ENCODE results near the gene KRTAP5-1.
"Not testable (repeated sequence)": the region's sequence is repeated elsewhere in the genome, so short reads cannot be mapped to it uniquely, and the experiment has no call there.

Gene KRTAP5-1

GRCh38 chr11:1600626-1601025, 15.5 kb upstream of the KRTAP5-1 start:
- DNase-seq = no peak

DNA sequence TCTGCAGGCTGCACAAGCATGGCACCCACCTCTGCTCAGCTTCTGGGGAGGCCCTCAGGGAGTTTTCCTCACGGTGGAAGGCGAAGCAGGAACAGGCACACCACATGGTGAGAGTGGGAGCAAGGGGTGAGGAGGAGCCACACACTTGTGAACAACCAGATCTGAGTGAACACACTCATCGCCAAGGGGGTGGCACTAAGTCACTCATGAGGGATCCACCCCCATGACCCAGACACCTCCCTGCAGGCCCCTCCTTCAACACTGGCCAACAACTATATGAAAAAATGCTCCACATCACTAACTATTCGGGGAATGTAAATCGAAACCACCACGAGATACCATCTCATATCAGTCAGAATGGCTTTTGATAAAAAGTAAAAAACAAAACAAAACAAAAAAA, 13.7 kb upstream of the KRTAP5-1 start:
- DNase-seq = no peak

- DNase-seq = not testable (repeated sequence)
Observed at GRCh38 chr11:1598406-1598805, 13.3 kb upstream of the KRTAP5-1 start.

DNA sequence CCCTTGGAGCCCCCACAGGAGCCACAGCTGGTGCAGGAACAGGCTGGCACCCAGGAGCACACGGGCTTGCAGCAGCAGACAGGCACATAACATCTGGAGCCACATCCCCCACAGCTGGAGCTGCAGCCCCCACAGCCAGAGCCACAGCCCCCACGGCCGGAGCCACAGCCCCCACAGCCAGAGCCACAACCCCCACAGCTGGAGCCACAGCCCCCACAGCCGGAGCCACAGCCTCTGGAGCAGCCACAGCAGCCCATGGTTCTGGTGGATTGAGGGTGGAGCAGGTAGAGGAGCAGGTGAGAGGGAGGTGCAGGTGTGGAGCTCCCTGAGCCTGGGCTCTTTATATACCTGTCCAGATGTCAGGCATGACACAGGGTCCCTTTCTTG, 12.9 kb upstream of the KRTAP5-1 start, which contains the start of gene KRTAP5-2:
Gene KRTAP5-2 (minus strand): TSS at position 301 of the 387 bp plus-strand sequence. CDS start 44 bp downstream, at position 257.
- DNase-seq = no peak

- DNase-seq = no peak
Observed at GRCh38 chr11:1597331-1597993, 12.4 kb upstream of the KRTAP5-1 start.

DNA sequence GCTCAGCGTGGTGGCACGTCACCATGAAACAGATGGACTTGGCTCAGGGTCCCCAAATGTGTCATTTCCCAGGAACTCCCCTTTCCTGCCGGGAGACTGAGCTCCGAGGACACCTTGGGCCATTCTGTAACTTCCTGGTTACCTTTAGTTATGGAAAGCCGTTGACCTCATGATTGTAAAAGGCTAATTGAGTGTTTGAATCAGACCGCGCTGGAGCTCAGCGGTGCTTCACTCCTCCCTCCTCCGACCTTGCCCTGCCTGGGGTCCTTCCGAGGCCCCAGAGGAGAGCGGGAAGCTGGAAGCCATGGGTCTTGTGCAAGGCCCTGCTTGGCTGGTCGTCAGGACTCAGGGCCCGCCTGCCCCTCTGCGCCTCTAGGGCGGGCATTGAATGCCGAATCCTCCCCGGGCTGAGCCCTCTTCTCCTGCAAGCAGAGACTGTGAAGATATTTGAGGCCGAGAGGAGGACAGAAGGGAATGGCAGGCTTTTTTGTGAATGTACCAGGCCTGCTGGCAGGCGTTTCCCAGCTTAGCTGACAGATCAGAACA, 11.6 kb upstream of the KRTAP5-1 start:
- DNase-seq = not testable (repeated sequence)

- not testable (repeated sequence) for DNase-seq
Observed at GRCh38 chr11:1595994-1596575, 11.0 kb upstream of the KRTAP5-1 start.

DNA sequence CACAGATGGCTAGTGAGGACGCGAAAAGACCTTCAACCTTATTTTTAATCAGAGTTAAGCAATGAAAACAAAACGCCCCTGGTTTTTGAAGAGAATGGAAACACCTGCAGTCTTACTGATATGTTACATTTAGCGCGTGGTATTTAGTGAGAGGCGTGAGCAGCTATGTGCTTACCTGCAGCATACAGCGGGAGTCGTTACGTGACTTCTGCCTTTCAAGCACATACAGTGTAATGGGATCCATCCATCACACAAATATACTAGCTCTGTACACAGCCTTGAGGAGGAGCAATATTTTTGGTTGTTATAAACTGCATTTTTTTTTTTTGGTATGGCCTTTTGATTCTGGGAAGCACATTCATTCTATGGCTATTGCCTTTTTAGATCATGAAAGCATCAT, 7.5 kb upstream of the KRTAP5-1 start:
- no peak for DNase-seq

DNA sequence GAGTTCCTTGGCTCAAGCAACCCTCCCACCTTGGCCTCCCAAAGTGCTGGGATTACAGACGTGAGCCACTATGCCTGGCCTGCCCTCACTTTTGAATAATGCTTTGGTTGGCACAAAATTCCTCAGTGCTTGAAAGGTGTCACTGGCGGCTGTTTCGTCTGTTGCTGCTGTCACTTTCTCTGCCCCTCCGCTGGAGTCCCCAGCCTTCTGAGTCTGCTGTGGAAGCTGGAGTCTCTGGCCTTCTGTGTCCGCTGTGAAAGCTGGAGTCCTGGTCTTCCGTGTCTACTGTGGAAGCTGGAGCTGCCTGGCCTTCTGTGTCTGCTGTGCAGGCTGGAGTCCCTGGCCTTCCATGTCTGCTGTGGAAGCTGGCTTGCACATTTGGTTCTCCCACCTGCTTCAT, 4.9 kb upstream of the KRTAP5-1 start:
- DNase-seq = no peak

- DNase-seq = not testable (repeated sequence)
Observed at GRCh38 chr11:1589191-1589963, 4.3 kb upstream of the KRTAP5-1 start.

DNA sequence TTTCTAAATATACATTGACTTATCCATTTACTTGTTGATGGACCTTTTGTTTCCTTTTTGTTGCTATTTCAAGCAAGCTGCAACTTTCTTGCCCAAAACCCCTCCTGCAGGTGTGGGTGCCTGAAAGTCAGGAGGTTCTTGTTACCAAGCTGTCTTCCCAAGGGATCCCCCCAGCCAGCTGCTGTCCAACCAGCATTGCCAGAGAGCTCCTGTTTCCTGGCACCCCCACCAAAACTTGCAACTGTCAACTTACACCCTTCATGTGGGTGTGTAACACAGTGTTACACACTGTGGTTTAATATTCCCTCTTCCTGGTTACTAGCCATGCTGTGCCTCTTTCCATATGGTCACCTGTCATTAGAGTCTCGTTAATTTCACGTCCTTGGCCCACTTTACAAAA, 1.6 kb upstream of the KRTAP5-1 start:
- DNase-seq = no peak

DNA sequence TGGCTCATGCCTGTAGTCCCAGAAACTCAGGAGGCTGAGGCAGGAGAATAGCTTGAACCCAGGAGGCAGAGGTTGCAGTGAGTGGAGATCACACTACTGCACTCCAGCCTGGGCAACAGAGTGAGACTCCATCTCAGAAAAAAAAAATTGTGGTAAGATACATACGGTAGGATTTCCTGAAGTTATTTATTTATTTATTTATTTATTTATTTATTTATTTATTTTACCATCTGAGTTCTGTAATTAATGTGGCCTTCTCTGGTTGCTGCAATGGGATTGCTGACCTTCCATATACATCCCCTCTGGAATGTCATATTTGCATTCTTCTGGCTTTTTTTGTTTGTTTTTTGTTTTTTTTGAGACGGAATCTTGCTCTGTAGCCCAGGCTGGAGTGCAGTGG, 2.2 kb downstream of the KRTAP5-1 start:
- DNase-seq = not testable (repeated sequence)

- DNase-seq = no peak
Observed at GRCh38 chr11:1581976-1582375, 3.1 kb downstream of the KRTAP5-1 start.

DNA sequence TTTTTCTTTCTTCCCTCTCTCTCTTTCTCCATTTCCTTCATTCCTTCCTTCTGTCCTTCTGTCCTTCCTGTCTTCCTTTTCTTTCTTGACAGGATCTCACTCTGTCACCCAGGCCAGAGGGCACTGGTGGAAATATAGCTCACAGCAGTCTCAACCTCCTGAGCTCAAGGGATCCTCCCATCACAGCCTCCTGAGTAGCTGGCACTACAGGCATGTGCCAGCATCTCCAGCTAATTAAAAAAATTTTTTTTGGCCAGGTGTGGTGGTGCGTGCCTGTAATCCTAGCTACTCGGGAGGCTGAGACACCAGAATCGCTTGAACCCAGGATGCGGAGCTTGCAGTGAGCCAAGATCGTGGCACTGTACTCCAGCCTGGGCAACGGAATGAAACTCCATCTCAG, 8.3 kb downstream of the KRTAP5-1 start:
- DNase-seq = no peak

- DNase-seq = not testable (repeated sequence)
Observed at GRCh38 chr11:1575756-1576155, 9.3 kb downstream of the KRTAP5-1 start.

DNA sequence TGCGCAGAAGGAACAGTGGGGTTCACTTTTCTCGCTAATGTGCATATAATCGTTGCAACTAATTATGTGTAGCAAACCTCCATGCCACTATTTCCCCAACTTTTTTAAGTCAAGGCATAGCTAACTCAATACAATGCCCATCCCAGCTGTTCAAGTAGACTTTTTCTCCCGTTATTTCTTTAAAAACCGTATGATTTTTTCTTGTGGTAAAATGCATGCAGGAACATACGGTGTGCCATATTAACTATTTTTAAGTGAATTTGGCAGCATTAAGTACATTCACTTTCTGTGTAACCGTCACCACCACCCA, 10.2 kb downstream of the KRTAP5-1 start:
- no peak for DNase-seq

GRCh38 chr11:1574238-1574932, 10.7 kb downstream of the KRTAP5-1 start:
- DNase-seq = peak; percentile 41

DNA sequence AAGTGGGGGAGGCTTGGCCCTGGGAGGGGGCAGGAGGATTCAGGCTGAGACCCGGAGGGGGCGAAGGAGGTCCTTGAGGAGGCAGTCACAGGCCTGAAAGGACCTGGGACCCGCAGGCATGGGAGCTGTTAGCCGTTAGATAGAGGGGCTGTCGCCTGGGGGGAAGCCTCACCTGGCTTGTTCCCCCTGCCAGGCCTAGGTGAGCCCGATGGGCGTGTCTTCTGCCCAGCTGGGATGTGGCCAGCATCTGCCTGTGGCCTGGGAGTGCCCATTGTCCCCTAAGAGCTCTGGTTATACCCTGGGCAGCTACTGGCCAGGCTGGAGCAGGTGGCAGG, 11.2 kb downstream of the KRTAP5-1 start:
- no peak for DNase-seq

DNA sequence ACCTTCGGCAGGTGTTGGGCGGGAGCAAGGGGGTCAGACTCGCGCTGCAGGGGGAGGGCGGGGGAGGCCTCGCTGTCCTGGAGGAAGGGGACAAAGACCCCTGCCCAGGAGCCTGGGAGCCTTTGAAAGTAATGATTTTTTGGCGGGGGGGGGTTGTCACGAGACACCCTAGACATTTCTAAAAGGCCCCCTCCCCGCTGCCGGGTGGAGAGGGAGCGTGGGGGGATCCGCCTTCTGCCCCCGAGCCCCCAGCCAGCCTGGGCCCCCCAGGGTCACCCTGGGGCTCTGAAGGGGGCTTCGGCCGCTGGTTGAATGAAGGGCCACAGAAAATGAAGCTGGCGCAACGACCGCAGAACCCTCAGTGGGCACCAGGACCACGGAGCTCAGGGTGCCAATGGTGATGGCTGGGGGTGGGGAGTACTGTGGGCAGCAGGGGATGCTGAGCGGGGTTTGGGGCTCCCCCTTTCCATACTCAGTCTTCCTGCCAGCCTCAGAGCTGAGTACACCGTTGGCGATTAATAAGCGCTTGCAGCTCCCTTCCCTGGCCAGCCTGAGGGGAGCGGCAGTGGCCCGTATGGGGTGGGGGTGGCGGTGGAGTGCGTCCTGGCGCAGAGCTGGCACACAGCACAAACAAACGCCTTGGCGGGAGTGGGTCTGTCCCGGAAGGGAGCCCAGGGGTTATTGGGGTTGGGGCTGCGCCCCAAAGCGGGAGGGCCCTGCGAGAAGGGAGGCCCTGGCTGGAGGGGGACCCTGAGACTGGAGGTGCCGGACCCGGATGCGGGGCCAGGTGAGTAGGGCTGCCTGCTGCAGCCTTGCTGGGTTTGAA, 11.8 kb downstream of the KRTAP5-1 start:
- no peak for DNase-seq

DNA sequence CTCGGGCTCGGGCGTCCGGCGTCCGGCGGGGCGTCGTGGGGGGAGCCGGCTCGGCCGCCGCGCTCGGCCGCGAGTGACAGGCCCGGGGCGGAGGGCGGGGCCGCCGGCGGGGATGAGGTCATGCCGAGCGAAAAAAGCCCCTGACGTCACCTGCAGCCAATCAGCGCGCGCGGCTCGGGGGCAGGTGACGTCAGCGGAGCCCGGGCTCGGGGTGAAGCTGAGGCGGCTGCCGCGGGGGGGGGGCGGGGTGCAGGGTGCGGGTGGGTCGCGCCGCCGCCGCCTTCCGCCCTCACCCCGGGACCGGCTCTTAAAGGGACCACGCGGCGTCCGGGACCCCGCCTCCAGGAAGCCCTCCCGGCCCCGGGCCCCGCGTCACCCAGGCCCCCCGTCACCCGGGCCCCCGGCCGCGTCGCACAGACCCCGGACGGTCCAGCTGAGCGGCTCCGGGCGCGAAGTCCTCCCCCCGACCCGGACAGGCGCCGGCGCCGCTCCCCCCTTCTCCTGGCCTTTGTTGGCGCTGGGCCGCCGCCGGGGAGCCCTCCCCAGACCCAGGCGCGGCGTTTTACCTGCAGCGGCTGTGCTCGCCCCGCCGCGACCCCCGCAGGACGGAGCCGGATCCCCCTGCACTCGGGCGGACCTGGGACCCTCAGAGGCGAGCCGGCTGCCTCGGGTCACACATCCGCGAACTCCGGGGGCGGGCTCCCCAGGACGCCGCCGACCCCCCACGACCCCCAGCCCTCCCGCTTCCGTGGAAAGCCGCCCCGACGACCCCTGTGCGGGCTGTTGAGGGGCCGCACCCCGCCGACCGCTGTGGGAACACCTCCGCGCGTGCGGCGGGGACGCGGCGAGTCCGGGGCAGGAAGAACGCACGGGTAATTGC, 12.6 kb downstream of the KRTAP5-1 start, which contains the start of gene DUSP8:
Gene DUSP8 (minus strand): TSS at position 75 of the 880 bp plus-strand sequence. CDS start 6,445 bp downstream, outside the sequence.
- peak; percentile 96 for DNase-seq

GRCh38 chr11:1571760-1572196, 13.3 kb downstream of the KRTAP5-1 start:
- DNase-seq = no peak

Data from activated gamma-delta T cell (primary cell).